Hindlimb muscle (tissue), 1 donor: ENCODE results near the gene ZNF557. TPM values are rescaled to one million over a fixed set of nuclear protein-coding genes. Genes with fewer than 3 reads are reported as not detected.
A peak's percentile ranks its signal among the peaks of the same experiment; 100 is the strongest.
"Not testable (repeated sequence)": the region's sequence is repeated elsewhere in the genome, so short reads cannot be mapped to it uniquely, and the experiment has no call there.

Experiments
- DNase-seq: peaks from one replicate; pipeline ENCODE4 v3.0.0-alpha.2; 2013
- polyA plus RNA-seq: library from polyadenylated mRNA; unstranded; fragments of 120-200 nt; gene quantifications from one replicate; pipeline ENCODE4 v1.2.1, GENCODE V29; 2013; ENCODE audit not compliant: insufficient read length

Gene ZNF557
- polyA plus RNA-seq = 6.2 TPM

- DNase-seq = peak; percentile 98
Observed at GRCh38 chr19:7069042-7069903, at the start of gene ZNF557. Gene ZNF557, plus strand, starts transcription at chr19:7069703. Its CDS starts 5,372 bp downstream, at chr19:7075075.

DNA sequence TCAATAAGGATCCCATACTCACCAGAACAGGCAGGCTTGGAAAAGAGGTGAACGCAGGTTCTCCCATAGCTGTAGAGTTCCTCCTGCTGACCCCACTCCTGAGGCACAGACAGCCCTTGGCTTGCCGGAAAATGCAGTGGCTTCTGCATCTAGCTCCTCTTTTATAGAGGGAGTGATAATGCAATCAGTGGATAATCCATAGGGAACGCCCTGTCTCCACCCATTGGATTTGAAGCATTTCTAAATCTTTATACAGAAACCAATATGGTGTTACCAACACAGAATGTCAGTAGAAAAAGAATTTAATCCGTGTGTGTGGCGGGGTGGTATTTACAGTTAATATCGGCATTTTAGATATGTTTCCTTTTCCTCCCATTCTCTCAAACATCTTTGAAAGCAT, 48.2 kb upstream of the ZNF557 start, which contains the start of gene MBD3L2B:
MBD3L2B (minus strand) TSS at position 101 of the 400 bp plus-strand sequence; CDS start at position 67, 34 bp downstream.
- DNase-seq = not testable (repeated sequence)

GRCh38 chr19:7028790-7029189, 40.7 kb upstream of the ZNF557 start:
- not testable (repeated sequence) for DNase-seq

GRCh38 chr19:7030278-7030677, 39.2 kb upstream of the ZNF557 start, which contains the start of gene MBD3L5:
Gene MBD3L5, plus strand, starts transcription at chr19:7030578. Its CDS starts 34 bp downstream, at chr19:7030612.
- not testable (repeated sequence) for DNase-seq

- DNase-seq = not testable (repeated sequence)
Observed at GRCh38 chr19:7040079-7040478, 29.4 kb upstream of the ZNF557 start, which contains the start of gene MBD3L4. Gene MBD3L4, minus strand, starts transcription at chr19:7040179. Its CDS starts 35 bp downstream, at chr19:7040144.

- DNase-seq = not testable (repeated sequence)
Observed at GRCh38 chr19:7041563-7041962, 27.9 kb upstream of the ZNF557 start.

- not testable (repeated sequence) for DNase-seq
Observed at GRCh38 chr19:7049021-7049420, 20.5 kb upstream of the ZNF557 start, which contains the start of gene MBD3L2. Gene MBD3L2, plus strand, starts transcription at chr19:7049321. Its CDS starts 53 bp downstream, at chr19:7049374.

GRCh38 chr19:7051421-7051820, 18.1 kb upstream of the ZNF557 start:
- not testable (repeated sequence) for DNase-seq

DNA sequence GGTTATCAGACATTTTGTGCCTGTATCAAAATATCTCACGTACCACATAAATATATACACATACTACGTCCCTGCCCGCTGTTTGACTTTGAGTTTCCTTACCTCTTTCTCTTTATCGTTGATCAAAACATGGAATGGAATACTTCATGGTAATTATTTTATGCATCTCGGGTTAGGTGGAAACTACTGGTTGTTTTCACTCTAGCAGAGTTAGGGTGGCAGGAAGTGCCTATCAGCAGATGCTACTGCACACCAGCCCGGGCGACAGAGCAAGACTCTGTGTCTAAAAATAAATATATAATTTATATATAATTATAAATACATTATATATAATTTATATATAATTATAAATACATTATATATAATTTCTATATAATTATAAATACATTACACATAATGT, 16.6 kb upstream of the ZNF557 start:
- DNase-seq = not testable (repeated sequence)

DNA sequence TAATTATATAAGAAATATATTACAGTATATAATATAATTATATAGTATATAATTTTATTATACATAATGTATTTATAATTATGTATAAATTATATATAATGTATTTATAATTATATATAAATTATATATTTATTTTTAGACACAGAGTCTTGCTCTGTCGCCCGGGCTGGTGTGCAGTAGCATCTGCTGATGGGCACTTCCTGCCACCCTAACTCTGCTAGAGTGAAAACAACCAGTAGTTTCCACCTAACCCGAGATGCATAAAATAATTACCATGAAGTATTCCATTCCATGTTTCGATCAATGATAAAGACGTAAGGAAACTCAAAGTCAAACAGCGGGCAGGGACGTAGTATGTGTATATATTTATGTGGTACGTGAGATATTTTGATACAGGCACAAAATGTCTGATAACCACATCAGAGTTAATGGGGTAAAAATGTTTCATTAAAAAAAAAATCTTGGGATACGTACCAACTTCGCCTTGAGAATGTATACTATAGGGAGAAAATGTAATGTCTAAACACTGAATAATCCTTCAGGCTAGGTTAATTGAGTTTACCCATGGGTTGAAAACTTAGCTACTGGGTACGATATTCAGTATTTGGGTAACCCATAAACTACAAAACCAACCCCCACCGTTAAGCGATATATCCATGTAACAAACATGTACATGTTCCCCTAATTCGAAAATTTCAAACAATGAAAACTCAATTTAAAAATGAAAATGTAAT, 14.7 kb upstream of the ZNF557 start:
- DNase-seq = not testable (repeated sequence)

DNA sequence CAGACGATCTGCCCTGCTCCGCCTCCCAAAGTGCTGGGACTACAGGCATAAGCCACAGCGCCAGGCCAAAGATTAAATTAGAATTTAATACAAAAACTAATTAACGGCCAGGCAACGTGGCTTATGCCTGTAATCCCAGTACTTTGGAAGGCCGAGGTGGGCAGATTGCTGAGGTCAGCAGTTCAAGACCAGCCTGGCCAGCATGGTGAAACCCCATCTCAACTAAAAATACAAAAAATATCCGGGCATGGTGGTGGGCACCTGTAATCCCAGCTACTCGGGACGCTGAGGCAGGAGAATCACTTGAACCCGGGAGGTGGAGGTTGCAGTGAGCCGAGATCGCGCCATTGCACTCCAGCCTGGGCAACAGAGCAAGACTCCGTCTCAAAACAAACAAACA, 13.8 kb upstream of the ZNF557 start:
- DNase-seq = not testable (repeated sequence)

- DNase-seq = not testable (repeated sequence)
Observed at GRCh38 chr19:7056371-7056770, 13.1 kb upstream of the ZNF557 start.

GRCh38 chr19:7058576-7058975, 10.9 kb upstream of the ZNF557 start, which contains the start of gene MBD3L3:
Gene MBD3L3, minus strand, starts transcription at chr19:7058676. Its CDS starts 71 bp downstream, at chr19:7058605.
- not testable (repeated sequence) for DNase-seq

- not testable (repeated sequence) for DNase-seq
Observed at GRCh38 chr19:7059977-7060376, 9.5 kb upstream of the ZNF557 start.

DNA sequence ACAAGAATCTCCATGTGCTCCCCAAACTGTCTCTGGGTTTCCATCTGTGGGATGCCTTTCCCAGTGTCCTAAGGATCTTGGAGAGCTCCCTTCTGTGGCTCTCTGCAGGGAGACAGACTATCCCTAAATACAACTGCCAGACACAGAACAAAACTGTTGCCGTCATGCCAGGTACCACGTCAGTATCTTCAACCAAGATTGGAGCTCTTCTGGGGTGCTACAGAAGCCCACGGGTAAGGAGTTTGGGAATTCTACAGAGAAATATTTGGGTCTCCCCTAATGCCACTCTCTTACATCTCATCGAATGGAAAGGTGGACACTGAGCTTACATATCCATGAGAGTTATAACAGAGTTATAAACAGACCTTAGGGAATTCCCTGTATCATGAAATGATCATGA, 6.2 kb upstream of the ZNF557 start:
- no peak for DNase-seq

DNA sequence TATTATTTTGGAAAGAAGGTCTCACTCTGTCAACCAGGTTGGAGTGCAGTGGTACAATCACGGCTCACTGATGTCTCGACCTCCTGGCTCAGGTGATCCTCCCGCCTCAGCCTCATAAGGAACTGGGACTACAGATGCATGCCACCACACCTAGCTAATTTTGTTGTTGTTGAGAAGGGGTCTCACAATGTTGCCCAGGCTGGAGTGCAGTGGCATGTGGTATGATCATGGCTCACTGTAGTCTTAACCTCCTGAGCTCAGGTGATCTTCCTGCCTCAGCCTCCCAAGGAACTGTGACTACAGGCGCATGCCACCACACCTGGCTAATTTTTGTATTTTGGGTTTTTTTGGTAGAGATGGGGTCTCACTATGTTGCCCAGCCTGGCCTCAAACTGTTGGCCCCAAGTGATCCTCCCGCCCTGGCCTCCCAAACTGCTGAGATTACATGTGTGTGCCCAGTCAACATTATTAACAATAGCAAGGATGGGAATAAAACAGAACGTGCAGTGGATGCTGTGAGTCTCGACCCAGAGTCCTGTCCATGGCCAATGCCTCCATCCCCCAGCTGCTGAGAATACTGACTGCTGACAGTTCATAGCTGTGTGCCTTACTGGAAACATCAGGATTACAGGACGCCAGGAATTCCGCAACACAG, 5.6 kb upstream of the ZNF557 start:
- no peak for DNase-seq

DNA sequence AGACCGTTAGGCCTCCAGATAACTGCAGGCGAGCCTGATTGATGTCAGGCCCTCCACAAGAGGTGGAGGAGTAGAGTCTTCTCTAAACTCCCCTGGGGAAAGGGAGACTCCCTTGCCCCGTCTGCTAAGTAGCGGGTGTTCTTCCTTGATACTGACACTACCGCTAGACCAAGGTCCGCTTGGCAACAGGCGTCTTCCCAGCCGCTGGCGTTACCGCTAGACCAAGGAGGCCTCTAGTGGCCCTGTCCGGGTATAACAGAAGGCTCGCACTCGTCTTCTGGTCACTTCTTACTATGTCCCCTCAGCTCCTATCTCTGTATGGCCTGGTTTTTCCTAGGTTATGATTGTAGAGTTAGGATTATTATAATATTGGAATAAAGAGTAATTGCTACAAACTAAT, 2.4 kb upstream of the ZNF557 start:
- DNase-seq = not testable (repeated sequence)

- DNase-seq = no peak
Observed at GRCh38 chr19:7067716-7068115, 1.8 kb upstream of the ZNF557 start.

DNA sequence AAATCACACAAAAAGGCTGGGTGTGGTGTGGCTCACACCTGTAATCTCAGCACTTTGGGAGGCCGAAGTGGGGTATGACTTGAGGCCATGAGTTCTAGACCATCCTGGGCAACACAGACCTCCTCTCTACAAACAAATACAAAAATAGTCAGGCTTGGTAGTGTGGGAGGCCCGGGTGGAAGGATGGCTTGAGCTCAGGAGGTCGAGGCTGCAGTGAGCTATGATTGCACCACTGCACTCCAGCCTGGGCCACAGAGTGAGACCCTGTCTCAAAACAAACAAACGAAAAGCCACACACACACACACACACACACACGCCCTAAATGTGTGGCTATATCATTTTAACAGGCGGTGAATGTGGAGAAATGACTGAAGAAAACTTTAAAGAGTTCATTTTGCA, 904 bp upstream of the ZNF557 start:
- no peak for DNase-seq

- no peak for DNase-seq
Observed at GRCh38 chr19:7069904-7070226, 362 bp downstream of the ZNF557 start.

DNA sequence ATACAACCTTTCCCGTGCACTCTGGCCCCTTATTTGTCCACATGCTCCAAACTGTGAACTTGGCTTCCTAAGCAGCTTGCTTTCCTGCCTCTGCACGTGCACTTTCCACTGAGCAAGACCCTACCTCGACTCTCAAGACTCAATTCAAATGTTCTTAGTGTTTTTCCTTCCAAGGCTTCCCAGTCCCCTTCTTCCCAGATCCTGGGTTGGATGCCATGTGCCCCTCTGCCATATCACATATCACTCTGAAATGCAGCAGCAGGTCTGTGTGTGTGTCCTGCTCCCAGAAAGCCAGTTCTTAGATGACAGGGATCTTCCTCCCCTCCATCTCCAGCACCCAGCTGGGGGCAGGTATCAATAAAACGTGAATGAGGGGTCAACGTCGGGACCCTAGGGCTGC, 3.0 kb downstream of the ZNF557 start:
- DNase-seq = no peak

DNA sequence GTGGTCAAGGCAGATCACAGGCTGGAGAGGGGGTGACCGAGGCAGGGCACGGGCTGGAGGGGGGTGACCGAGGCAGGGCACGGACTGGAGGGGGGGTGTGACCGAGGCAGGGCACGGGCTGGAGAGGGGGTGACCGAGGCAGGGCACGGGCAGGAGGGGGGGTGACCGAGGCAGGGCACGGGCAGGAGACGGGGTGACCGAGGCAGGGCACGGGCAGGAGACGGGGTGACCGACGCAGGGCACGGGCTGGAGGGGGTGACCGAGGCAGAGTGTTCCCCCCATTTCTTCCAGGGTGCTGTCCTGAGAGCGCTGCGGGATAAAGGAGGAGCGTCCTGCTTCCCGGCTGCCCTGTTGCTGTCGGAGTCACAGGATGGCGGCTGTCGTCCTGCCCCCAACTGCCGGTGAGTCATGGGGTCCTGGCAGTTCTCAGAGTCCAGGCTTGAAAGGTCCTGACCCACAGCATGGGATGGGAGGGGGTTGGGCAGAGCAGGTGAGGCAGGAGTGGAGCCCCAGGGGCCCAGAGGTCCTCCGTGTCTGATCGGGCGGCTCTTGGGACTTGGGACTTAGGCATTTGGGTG, 5.3 kb downstream of the ZNF557 start:
- DNase-seq = no peak
